Panc1 (cell line): Measurements from ENCODE around the gene ADAM12.

Experiments used
- POLR2AphosphoS5 ChIP-seq: IDR thresholded peaks from 2 replicates; pipeline ENCODE4 v1.6.1; 2012; ENCODE audit warnings: mild to moderate bottlenecking, low read depth, low read length, moderate library complexity
- SIN3A ChIP-seq: IDR thresholded peaks from 2 replicates; pipeline ENCODE4 v1.6.1; 2012; ENCODE audit warnings: low read depth, mild to moderate bottlenecking, low read length, moderate library complexity, borderline replicate concordance; ENCODE audit not compliant: insufficient read depth
- TCF7L2 ChIP-seq: IDR thresholded peaks from 2 replicates; pipeline ENCODE4 v1.6.1; 2011; ENCODE audit warnings: mild to moderate bottlenecking, low read depth, low read length, inconsistent platforms
- TF ChIP-seq, protein P1 (sequence below): fragments of 450-650 bp; IDR thresholded peaks from 2 replicates; pipeline ENCODE4 v1.5.1; 2017; ENCODE audit warnings: mild to moderate bottlenecking
- TF ChIP-seq, protein P2 (sequence below), 2 experiments: IDR thresholded peaks; 2 replicates each; pipeline ENCODE4 v1.6.1; 2011 to 2012; ENCODE audit warnings: low read depth in 2 of 2, control low read depth in 1 of 2, low read length in 1 of 2, mild to moderate bottlenecking in 1 of 2, moderate library complexity in 1 of 2; ENCODE audit not compliant: insufficient read depth in 1 of 2

DNA sequence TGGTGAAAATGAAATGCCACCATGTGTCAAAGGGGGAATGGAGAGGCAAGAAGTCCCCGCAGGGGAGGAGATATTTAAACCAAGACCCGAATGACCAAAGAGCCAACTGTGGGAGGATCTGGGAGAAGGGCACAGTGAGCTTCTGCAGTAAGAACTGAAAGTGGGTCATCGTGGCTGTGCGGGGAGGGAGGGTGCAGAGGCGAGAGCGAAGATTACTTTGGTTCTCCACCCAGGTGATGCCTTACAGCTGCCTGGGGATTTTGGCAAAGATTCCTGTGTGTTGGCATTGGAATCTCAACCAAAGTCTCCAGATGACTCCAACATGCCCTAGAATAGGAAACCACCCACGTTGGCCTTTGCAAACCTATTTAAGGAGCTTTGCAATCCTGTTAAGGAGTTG, 44.2 kb upstream of the ADAM12 start:
- TF ChIP-seq, protein P1, sequence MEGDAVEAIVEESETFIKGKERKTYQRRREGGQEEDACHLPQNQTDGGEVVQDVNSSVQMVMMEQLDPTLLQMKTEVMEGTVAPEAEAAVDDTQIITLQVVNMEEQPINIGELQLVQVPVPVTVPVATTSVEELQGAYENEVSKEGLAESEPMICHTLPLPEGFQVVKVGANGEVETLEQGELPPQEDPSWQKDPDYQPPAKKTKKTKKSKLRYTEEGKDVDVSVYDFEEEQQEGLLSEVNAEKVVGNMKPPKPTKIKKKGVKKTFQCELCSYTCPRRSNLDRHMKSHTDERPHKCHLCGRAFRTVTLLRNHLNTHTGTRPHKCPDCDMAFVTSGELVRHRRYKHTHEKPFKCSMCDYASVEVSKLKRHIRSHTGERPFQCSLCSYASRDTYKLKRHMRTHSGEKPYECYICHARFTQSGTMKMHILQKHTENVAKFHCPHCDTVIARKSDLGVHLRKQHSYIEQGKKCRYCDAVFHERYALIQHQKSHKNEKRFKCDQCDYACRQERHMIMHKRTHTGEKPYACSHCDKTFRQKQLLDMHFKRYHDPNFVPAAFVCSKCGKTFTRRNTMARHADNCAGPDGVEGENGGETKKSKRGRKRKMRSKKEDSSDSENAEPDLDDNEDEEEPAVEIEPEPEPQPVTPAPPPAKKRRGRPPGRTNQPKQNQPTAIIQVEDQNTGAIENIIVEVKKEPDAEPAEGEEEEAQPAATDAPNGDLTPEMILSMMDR: no peak
- TF ChIP-seq, protein P2, sequence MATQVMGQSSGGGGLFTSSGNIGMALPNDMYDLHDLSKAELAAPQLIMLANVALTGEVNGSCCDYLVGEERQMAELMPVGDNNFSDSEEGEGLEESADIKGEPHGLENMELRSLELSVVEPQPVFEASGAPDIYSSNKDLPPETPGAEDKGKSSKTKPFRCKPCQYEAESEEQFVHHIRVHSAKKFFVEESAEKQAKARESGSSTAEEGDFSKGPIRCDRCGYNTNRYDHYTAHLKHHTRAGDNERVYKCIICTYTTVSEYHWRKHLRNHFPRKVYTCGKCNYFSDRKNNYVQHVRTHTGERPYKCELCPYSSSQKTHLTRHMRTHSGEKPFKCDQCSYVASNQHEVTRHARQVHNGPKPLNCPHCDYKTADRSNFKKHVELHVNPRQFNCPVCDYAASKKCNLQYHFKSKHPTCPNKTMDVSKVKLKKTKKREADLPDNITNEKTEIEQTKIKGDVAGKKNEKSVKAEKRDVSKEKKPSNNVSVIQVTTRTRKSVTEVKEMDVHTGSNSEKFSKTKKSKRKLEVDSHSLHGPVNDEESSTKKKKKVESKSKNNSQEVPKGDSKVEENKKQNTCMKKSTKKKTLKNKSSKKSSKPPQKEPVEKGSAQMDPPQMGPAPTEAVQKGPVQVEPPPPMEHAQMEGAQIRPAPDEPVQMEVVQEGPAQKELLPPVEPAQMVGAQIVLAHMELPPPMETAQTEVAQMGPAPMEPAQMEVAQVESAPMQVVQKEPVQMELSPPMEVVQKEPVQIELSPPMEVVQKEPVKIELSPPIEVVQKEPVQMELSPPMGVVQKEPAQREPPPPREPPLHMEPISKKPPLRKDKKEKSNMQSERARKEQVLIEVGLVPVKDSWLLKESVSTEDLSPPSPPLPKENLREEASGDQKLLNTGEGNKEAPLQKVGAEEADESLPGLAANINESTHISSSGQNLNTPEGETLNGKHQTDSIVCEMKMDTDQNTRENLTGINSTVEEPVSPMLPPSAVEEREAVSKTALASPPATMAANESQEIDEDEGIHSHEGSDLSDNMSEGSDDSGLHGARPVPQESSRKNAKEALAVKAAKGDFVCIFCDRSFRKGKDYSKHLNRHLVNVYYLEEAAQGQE (IDR thresholded peaks at IDR 0.05; ENCODE audit: insufficient read depth in 1 of 2, low read depth in 2 of 2, low read length in 1 of 2): no peak
- TF ChIP-seq TCF7L2 (no peak), POLR2AphosphoS5 (no peak), SIN3A (no peak)
